ENCODE measurements around the gene LHFPL5.

Gene LHFPL5

GRCh38 chr6:35804996-35805736 lies at the start of gene LHFPL5:
Gene LHFPL5 (plus strand): TSS chr6:35805352. CDS start chr6:35805671, 319 bp downstream.
- no peak for DNase-seq (ENCODE audit: low spot score)

- no peak for DNase-seq (ENCODE audit: low spot score)
Observed at GRCh38 chr6:35757456-35758123, 47.6 kb upstream of the LHFPL5 start.

GRCh38 chr6:35759426-35759825 lies 45.7 kb upstream of the LHFPL5 start:
- DNase-seq (ENCODE audit: low spot score), result no peak

- no peak for DNase-seq (ENCODE audit: low spot score)
Observed at GRCh38 chr6:35765739-35766138, 39.4 kb upstream of the LHFPL5 start.

- DNase-seq (ENCODE audit: low spot score), result no peak
Observed at GRCh38 chr6:35769211-35769610, 35.9 kb upstream of the LHFPL5 start.

GRCh38 chr6:35771343-35771627 lies 33.9 kb upstream of the LHFPL5 start:
- no peak for DNase-seq (ENCODE audit: low spot score)

GRCh38 chr6:35774116-35774794 lies 30.9 kb upstream of the LHFPL5 start:
- DNase-seq (ENCODE audit: low spot score), result no peak

GRCh38 chr6:35775031-35775430 lies 30.1 kb upstream of the LHFPL5 start:
- DNase-seq (ENCODE audit: low spot score), result no peak

- DNase-seq (ENCODE audit: low spot score), result no peak
Observed at GRCh38 chr6:35776364-35777215, 28.6 kb upstream of the LHFPL5 start, which contains the start of gene CLPSL2. Gene CLPSL2 (plus strand): TSS chr6:35776598. CDS start chr6:35776619, 21 bp downstream.

- DNase-seq (ENCODE audit: low spot score), result no peak
Observed at GRCh38 chr6:35777356-35778102, 27.6 kb upstream of the LHFPL5 start.

GRCh38 chr6:35778437-35778836 lies 26.7 kb upstream of the LHFPL5 start:
- no peak for DNase-seq (ENCODE audit: low spot score)

- no peak for DNase-seq (ENCODE audit: low spot score)
Observed at GRCh38 chr6:35780719-35781118, 24.4 kb upstream of the LHFPL5 start, which contains the start of gene CLPSL1. Gene CLPSL1 (plus strand): TSS chr6:35781019. CDS start chr6:35781111, 92 bp downstream.

- DNase-seq (ENCODE audit: low spot score), result no peak
Observed at GRCh38 chr6:35781290-35781689, 23.9 kb upstream of the LHFPL5 start.

GRCh38 chr6:35782424-35782823 lies 22.7 kb upstream of the LHFPL5 start:
- no peak for DNase-seq (ENCODE audit: low spot score)

GRCh38 chr6:35784200-35784599 lies 21.0 kb upstream of the LHFPL5 start:
- DNase-seq (ENCODE audit: low spot score), result no peak

GRCh38 chr6:35786272-35786671 lies 18.9 kb upstream of the LHFPL5 start:
- DNase-seq (ENCODE audit: low spot score), result no peak

- no peak for DNase-seq (ENCODE audit: low spot score)
Observed at GRCh38 chr6:35786810-35787209, 18.3 kb upstream of the LHFPL5 start.

- no peak for DNase-seq (ENCODE audit: low spot score)
Observed at GRCh38 chr6:35787266-35788218, 17.6 kb upstream of the LHFPL5 start.

- no peak for DNase-seq (ENCODE audit: low spot score)
Observed at GRCh38 chr6:35788423-35788982, 16.6 kb upstream of the LHFPL5 start.

GRCh38 chr6:35790683-35791082 lies 14.5 kb upstream of the LHFPL5 start:
- DNase-seq (ENCODE audit: low spot score), result no peak

Data from COLO829 (cell line).